Effector CD8-positive, alpha-beta T cell (primary cell): ENCODE data around the gene MOSMO.
"Not testable (repeated sequence)": the region's sequence is repeated elsewhere in the genome, so short reads cannot be mapped to it uniquely, and the experiment has no call there.

Source experiments
- DNase-seq: peaks from one replicate; lab custom pipeline; 2025; lab: John Stamatoyannopoulos, UW

Gene MOSMO

GRCh38 chr16:22003195-22003594, 4.7 kb upstream of the MOSMO start:
- no peak for DNase-seq

DNA sequence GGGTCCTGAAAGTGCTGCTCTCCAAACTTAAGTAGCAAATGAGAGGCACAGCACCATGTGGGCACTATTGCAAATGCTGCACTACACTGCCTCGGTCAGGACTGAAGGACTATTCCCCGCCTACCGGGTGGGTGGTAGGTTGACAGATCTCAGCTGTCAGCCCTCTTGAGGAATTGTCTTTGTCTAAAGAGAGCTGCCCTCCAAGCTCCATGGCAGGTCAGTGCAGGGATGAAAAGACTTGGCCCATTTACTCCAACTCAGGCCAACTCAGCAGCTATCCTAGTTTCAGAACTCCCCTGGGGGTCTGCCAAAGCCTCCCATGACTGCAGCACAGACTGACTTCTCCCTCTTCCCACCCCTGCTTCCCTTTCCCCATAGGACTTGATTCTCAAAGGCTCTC, 3.6 kb upstream of the MOSMO start:
- DNase-seq = no peak

- no peak for DNase-seq
Measured at GRCh38 chr16:22005746-22006145, 2.2 kb upstream of the MOSMO start.

DNA sequence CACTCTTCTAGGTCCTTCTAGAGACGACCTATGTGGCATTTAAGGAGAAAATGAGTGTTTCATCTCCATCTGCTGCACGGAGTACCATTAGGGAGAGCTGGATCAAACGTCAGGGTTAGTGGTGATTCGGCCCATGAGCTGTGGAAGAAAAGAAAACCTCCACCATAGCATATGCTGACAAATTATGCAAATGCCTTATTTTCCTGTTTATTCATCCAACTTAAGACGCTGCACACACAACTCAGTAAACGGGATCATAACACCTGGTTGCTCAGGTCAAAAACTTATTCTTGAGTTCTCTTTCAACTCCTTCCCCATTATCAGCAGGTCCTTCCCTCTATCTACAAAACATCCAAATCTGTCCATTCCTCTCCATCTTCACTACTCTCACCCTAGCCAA, 1.3 kb upstream of the MOSMO start:
- DNase-seq = no peak

DNA sequence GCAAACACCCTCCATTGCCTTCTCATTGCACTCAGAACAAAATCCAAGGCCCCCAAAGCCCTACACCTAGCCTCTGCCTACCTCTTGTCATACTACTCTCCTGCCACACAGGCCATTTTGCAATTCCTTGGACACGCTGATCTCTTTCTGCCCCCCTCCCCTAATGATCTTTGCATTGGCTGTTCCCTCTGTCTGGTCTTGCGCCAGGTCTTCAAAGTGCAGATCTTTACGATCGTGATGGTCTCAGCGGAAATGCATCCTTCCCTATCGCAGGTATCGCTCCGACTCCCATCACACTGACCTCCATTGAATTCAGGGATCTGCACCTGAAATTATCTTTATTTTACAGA, 777 bp upstream of the MOSMO start:
- no peak for DNase-seq

GRCh38 chr16:22008215-22009059, 526 bp downstream of the MOSMO start:
- no peak for DNase-seq

DNA sequence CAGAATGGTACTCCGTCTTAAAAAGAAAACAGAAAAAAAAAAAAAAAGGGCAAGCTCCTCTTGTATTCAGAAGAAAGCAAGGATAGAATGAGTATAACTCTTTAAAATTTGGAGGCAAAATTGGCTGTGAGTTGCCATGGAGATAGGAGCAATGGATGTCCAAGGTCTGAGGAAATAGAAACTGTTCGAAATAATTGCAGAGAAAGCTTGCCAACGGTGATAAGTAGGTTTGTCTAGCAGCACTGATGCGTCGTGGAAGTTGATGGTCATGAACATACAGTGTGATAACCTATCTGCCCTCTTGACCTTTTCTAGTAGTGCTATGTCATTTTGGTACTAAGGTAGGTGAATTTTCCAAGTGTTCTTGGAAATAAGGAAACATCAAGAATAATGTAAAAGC, 3.0 kb downstream of the MOSMO start:
- DNase-seq = no peak

GRCh38 chr16:22012241-22012640, 4.3 kb downstream of the MOSMO start:
- no peak for DNase-seq

DNA sequence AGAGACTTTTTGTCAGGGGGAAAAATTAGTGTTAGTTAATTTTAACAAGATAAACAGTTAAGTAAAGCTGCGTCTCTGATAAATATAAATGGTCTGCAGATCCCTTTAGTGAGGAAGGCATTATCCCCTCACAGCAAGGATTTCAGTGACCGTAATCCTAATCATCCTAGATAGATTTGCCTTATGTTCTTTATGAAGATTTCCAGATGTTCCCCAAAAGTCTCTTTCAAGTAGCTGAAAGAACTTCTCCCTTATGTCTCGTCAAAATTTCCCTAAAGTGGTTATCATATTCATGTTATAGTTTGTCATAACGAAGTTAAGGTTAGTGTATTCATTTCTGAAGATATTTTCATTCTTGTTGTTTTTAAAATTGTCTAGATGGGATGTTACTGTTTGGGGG, 5.6 kb downstream of the MOSMO start:
- DNase-seq = no peak

GRCh38 chr16:22014271-22014873, 6.5 kb downstream of the MOSMO start:
- no peak for DNase-seq

DNA sequence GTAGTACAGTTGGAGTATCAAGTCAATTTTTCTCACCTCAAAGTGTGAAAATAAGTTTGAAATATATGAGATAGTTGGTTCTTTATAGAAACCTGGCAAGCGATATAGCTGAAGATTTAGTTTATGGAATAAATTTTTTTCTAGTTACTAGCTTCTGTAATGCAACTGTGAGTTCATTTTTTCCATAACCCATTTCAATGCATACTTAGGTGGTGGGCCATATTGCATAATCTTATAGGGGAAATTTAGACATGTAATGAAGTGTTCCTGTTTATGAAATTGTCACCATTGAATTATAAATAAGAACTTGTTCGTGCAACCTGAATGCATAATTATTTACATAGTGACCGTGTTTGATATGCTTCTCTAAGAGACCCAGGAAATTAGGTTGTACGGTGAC, 9.0 kb downstream of the MOSMO start:
- DNase-seq = no peak

GRCh38 chr16:22018559-22018958, 10.6 kb downstream of the MOSMO start:
- DNase-seq = no peak

DNA sequence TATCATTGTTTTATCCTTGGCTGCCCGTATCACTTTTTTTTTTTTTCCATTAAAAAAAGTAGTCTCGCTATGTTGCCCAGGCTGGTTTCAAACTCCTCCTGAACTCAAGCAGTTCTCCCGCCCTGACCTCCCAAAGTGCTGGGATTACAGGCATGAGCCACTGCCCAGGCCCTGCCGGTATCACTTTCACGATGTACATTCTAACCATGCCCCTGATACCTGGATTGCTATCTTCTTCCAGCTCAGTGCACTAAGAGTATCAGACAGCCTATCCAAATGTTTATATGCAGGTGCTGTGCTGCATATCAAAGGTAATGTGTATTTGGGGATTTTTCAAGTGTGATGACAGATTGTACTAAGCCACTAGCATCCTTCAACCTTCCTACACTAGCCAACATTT, 14.2 kb downstream of the MOSMO start:
- no peak for DNase-seq

- DNase-seq = no peak
Measured at GRCh38 chr16:22023505-22023904, 15.6 kb downstream of the MOSMO start.

DNA sequence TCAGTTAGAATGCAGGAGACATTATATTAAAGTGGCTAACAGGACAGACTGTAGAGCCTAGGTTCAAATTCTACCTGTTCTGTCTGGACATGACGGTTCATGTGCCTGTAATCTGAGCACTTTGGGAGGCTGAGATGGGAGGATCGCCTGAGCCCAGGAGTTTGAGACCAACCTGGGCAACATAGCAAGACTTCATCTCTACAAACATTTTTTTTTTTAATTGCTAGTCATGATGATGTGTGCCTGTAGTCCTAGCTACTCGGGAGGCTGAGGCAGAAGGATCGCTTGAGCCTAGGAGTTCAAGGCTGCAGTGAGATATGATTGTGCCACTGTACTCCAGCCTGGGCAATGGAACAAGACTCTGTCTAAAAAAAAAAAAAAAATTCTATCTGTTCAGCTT, 16.9 kb downstream of the MOSMO start:
- not testable (repeated sequence) for DNase-seq

GRCh38 chr16:22027633-22028032, 19.7 kb downstream of the MOSMO start:
- DNase-seq = no peak

GRCh38 chr16:22029632-22030031, 21.7 kb downstream of the MOSMO start:
- no peak for DNase-seq

- no peak for DNase-seq
Measured at GRCh38 chr16:22030087-22030812, 22.3 kb downstream of the MOSMO start.

- DNase-seq = no peak
Measured at GRCh38 chr16:22031483-22032083, 23.7 kb downstream of the MOSMO start.

GRCh38 chr16:22034503-22034902, 26.6 kb downstream of the MOSMO start:
- DNase-seq = no peak

DNA sequence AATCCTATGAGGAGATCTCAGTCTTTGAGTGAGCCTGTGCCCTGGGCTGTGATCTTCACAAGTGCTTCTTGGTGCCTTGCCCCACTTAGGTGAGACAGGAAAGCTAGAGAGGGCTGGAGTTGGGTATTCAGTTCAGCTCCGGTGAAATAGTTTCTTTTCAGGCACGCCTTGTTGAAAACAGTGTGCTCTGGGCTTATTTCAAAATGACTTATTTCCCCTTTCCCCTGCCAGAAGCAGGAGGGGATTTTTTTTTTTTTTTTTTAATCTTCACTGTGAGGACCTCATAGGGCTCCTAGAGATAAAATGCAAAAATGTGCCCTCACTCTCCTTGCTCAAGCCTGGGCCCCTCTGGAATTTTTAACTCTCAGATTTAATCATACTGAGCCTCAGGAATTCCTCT, 27.2 kb downstream of the MOSMO start:
- DNase-seq = no peak

DNA sequence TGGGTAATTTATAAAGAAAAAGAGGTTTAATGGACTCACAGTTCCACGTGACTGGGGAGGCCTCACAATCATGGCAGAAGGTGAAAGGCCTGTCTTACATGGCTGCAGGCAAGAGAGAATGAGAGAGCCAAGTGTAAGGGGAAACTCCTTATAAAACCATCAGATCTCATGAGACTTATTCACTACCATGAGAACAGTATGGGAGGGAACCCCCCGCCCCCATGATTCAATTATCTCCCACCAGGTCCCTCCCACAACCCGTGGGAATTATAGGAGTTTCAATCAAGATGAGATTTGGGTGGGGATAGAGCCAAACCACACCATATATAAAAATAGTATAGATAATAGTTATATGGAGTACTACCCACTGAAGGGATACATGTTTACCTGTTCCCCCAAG, 36.0 kb downstream of the MOSMO start:
- not testable (repeated sequence) for DNase-seq

GRCh38 chr16:22045888-22046287, 38.0 kb downstream of the MOSMO start:
- not testable (repeated sequence) for DNase-seq
